Small intestine (tissue), 7 donors: Measurements from ENCODE around the gene PGAP3. TPM values are rescaled to one million over a fixed set of nuclear protein-coding genes. Genes with fewer than 3 reads are reported as not detected.

Source experiments
- DNase-seq, 2 donors: peaks; one replicate each; pipeline versions ENCODE4 v3.0.0 to v3.0.0-alpha.2; 2013
- FAIRE-seq: peaks from 2 replicates; lab custom pipeline; 2012; peaks lifted over from hg19 to GRCh38; lab: Jason Lieb, UNC
- H3K27ac ChIP-seq, 3 donors: one replicate each; pipeline ENCODE4 v1.5.1; 2013; ENCODE audit warnings: low read length in 2 of 3, mild to moderate bottlenecking in 2 of 3, control low read depth in 1 of 3, inconsistent platforms in 1 of 3, low read depth in 1 of 3, moderate library complexity in 1 of 3
- H3K27me3 ChIP-seq, 3 donors: one replicate each; pipeline ENCODE4 v1.6.1; 2013; ENCODE audit warnings: low read length in 3 of 3, inconsistent platforms in 1 of 3; ENCODE audit not compliant: control insufficient read depth in 3 of 3, insufficient read depth in 3 of 3
- H3K36me3 ChIP-seq, 3 donors: one replicate each; pipeline ENCODE4 v1.6.1; 2013; ENCODE audit warnings: low read length in 3 of 3, inconsistent platforms in 1 of 3, low read depth in 1 of 3, mild to moderate bottlenecking in 1 of 3, moderate library complexity in 1 of 3; ENCODE audit not compliant: control insufficient read depth in 3 of 3, insufficient read depth in 2 of 3
- H3K4me1 ChIP-seq, 3 donors: one replicate each; pipeline ENCODE4 v1.6.1; 2013; ENCODE audit warnings: low read length in 2 of 3, inconsistent platforms in 1 of 3, low read depth in 1 of 3, mild to moderate bottlenecking in 1 of 3, moderate library complexity in 1 of 3; ENCODE audit not compliant: control insufficient read depth in 3 of 3, insufficient read depth in 2 of 3
- H3K4me3 ChIP-seq, 3 donors: one replicate each; pipeline ENCODE4 v1.5.1; 2013; ENCODE audit warnings: low read length in 3 of 3, control low read depth in 1 of 3, inconsistent platforms in 1 of 3, low read depth in 1 of 3, mild to moderate bottlenecking in 1 of 3, moderate library complexity in 1 of 3
- H3K9me3 ChIP-seq, 2 donors: one replicate each; pipeline ENCODE4 v1.6.1; 2013; ENCODE audit warnings: low read depth in 1 of 2, low read length in 1 of 2; ENCODE audit not compliant: control insufficient read depth in 2 of 2, insufficient read depth in 1 of 2
- WGBS, 3 donors: extraction: QIAGEN DNeasy Blood & Tissue Kit; methylation state at CpG; one replicate each; pipeline ENCODE4 v1.1.7; 2013; 5-methylcytosine and 5-hydroxymethylcytosine counted together
- polyA plus RNA-seq, 4 donors: library from polyadenylated mRNA; stranded (reverse) in 3 of 4; unstranded in 1 of 4; fragments of 200-250 nt in 3 of 4; fragments of 120-200 nt in 1 of 4; gene quantifications; one replicate each; pipeline versions ENCODE4 v1.2.1 to v1.2.3, GENCODE V29; 2013
- donor health status: healthy with polysubstance abuse.
- donor health status: control.
- donor health status: control.
- donor health status: Bipolar disorder and iron deficiency.
- donor health status: healthy.

Gene PGAP3
- polyA plus RNA-seq, 4 donors = 20.6 to 41.1 (median 28.6) TPM

DNA sequence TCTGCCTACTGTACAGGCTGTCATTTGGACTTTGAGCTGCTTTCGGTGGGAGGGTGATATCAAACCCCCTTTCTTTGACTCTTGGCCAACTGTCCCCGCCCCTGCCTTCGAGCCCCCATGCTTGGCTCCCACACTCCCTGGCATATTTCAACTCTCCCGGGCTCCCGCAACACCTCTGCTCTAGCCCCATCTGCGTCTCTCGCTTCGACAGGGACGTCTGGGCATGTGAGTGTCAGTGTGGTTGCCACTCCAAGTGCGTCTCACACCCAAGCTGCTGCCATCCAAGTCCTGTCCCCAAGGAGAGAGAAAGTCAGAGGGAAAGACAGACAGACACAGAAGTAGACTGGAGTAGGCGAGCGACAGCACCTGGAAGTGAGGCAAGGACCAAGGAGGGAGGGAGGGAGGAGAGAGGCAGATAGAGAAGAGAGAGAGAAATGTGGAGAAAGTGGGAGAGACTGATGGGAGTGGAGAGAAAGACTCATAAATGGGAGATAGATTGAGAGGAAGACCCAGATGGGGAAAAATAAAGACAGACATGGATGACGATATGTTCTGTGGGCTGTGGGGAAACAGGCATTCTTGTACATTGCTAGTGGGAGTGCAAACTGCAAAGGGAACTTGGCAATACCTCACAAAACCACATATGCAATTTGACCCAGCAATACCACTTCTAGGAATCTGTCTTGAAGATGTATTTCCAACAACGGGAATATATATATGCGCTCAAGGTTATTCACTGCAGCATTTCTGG, 39.1 kb downstream of the PGAP3 start:
- H3K4me1 ChIP-seq = peaks cover 2 to 42% (median 4%) of the 10 kb centered on the region in 3 donors
- 53 to 79% (median 71%) methylated on average over 15 of the region's 15 CpGs for WGBS, 3 donors
- DNase-seq (peak in 1 of 2 donors; percentile 35), FAIRE-seq (no peak)
- no peaks in the 10 kb centered on the region for H3K9me3 ChIP-seq
- H3K27me3 ChIP-seq = no peaks in the 10 kb centered on the region
- H3K27ac ChIP-seq = no peak overlapping the region
- peaks cover 0 to 54% (median 0%) of the 10 kb centered on the region in 3 donors for H3K36me3 ChIP-seq
- no peak overlapping the region for H3K4me3 ChIP-seq

DNA sequence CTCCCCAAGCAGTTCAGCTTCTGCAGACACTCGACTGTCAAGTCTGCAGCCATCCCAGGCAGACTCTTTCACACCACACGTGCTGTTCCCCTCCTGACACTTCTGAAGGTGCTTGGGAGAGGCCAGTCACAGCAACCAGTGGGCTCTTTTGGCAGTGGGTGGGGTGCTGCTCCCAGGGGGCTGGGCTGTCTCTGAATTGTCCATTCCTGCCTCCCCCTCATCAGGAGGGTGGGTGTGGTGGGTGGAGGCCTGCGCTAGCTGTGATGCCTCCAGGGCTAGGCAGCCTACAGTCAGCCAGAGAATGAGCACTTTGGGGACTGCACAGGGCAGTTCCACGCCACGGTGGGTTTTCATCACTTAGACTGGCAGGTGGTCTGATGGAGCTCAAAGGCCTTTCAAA, 40.6 kb downstream of the PGAP3 start:
- Histone ChIP-seq H3K27ac (no peak overlapping the region), H3K9me3 (no peaks in the 10 kb centered on the region), H3K36me3 (peaks cover 0 to 61% (median 0%) of the 10 kb centered on the region in 3 donors), H3K4me1 (peaks cover 2 to 30% (median 6%) of the 10 kb centered on the region in 3 donors), H3K4me3 (no peak overlapping the region), H3K27me3 (no peaks in the 10 kb centered on the region)
- DNase-seq (no peak), FAIRE-seq (no peak)
- WGBS, 3 donors = 81 to 88% (median 82%) methylated on average over 5 of the region's 5 CpGs

DNA sequence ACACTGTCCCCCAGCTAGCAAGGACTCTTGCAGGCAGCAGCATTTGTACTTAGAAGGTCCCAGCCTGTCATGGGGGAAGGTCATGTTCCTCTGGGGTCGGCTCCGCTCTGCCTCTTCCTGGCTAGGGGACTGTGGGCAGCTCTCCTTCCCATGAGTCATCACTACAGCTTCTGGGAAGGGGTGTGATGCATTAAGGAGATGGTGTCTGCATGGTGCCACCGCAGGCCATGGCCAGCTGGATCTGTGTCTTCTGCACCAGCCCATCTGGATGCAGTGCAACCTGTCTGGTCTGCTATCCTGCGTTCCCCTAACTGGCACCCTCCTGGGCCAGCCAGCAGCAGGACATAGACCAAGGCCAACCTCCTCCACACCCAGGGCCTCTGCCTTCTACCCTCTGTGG, 44.6 kb downstream of the PGAP3 start:
- Histone ChIP-seq H3K9me3 (no peaks in the 10 kb centered on the region), H3K36me3 (peaks cover 0 to 64% (median 0%) of the 10 kb centered on the region in 3 donors), H3K27ac (no peak overlapping the region), H3K4me1 (peaks cover 5 to 44% (median 10%) of the 10 kb centered on the region in 3 donors), H3K27me3 (no peaks in the 10 kb centered on the region), H3K4me3 (no peak overlapping the region)
- DNase-seq (no peak), FAIRE-seq (no peak)
- 81 to 91% (median 86%) methylated on average over 3 to 4 of the region's 4 CpGs for WGBS, 3 donors

GRCh38 chr17:39642291-39643074, 45.4 kb downstream of the PGAP3 start:
- peaks cover 7 to 48% (median 14%) of the 10 kb centered on the region in 3 donors for H3K4me1 ChIP-seq
- no peaks in the 10 kb centered on the region for H3K27me3 ChIP-seq
- no peak for DNase-seq
- H3K9me3 ChIP-seq = no peaks in the 10 kb centered on the region
- FAIRE-seq = no peak
- 81 to 90% (median 87%) methylated on average over 9 of the region's 9 CpGs for WGBS, 3 donors
- H3K36me3 ChIP-seq = peaks cover 0 to 64% (median 0%) of the 10 kb centered on the region in 3 donors
- no peak overlapping the region for H3K4me3 ChIP-seq
- H3K27ac ChIP-seq = no peak overlapping the region

- Histone ChIP-seq H3K4me1 (peaks cover 7 to 48% (median 14%) of the 10 kb centered on the region in 3 donors), H3K27ac (no peak overlapping the region), H3K4me3 (no peak overlapping the region), H3K27me3 (no peaks in the 10 kb centered on the region), H3K36me3 (peaks cover 0 to 59% (median 0%) of the 10 kb centered on the region in 3 donors), H3K9me3 (no peaks in the 10 kb centered on the region)
- 75 to 87% (median 79%) methylated on average over 7 of the region's 7 CpGs for WGBS, 3 donors
- no peak for DNase-seq
- no peak for FAIRE-seq
Measured at GRCh38 chr17:39641883-39642282, 46.0 kb downstream of the PGAP3 start.

- peaks cover 0 to 58% (median 0%) of the 10 kb centered on the region in 3 donors for H3K36me3 ChIP-seq
- no peak for DNase-seq
- H3K9me3 ChIP-seq = no peaks in the 10 kb centered on the region
- no peak overlapping the region for H3K27ac ChIP-seq
- no peak for FAIRE-seq
- WGBS, 3 donors = 89 to 96% (median 93%) methylated on average over 4 of the region's 4 CpGs
- no peak overlapping the region for H3K4me3 ChIP-seq
- peaks cover 7 to 50% (median 14%) of the 10 kb centered on the region in 3 donors for H3K4me1 ChIP-seq
- H3K27me3 ChIP-seq = no peaks in the 10 kb centered on the region
Measured at GRCh38 chr17:39641097-39641496, 46.8 kb downstream of the PGAP3 start.

DNA sequence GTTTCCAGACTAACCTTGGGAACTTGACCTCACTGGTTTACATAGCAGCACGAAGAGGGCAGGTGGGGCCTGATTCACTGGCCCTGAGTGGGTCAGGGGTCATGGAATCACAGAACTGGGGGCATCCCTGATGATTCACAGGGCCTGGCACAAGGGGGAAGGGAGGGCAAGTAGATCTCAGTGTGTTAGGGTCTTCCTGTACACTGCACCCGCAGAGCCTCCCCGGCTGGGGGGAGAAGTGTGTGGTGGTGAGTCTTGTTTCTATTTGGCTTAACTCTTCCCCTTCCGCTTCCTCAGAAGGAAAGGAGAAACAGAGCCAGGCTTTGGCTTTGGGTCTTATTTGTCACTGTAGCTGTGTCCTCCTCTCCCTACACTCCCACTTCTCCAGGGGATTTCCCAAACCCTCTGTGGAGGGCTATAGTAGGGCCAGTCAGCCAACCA, 47.2 kb downstream of the PGAP3 start:
- Histone ChIP-seq H3K4me3 (no peak overlapping the region), H3K27ac (no peak overlapping the region), H3K4me1 (peaks cover 7 to 51% (median 14%) of the 10 kb centered on the region in 3 donors), H3K36me3 (peaks cover 0 to 60% (median 0%) of the 10 kb centered on the region in 3 donors), H3K27me3 (no peaks in the 10 kb centered on the region), H3K9me3 (no peaks in the 10 kb centered on the region)
- FAIRE-seq = no peak
- no peak for DNase-seq
- WGBS, 3 donors = 40 to 76% (median 54%) methylated on average over 4 of the region's 4 CpGs
